ENCODE measurements around the gene A2ML1.
"Not testable (repeated sequence)": the region's sequence is repeated elsewhere in the genome, so short reads cannot be mapped to it uniquely, and the experiment has no call there.

A2ML1 gene

DNA sequence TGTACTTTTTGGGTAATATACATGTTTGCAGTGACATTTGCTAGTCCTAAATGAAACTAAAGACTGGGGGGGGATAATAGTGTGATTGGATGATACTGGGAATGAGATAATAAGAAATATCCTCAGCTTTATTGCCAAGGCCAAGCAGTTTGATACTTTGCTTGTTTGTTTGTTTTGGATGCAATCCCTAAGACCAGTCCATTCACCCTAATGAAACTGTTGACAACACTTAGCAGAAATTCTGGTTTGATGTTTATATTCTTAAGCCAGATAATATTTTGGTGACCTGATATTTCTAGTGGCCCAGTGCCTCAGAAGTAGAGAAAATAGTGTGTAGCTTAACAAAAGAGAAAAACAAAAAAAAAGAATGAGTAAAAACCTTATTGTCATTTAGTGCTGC is 93.7 kb downstream of the A2ML1 start:
- Histone ChIP-seq H3K4me1 (peaks cover 9% of the 10 kb centered on the region), H3K27ac (no peak overlapping the region), H3K79me2 (no peaks in the 10 kb centered on the region), H3K36me3 (ENCODE audit: control insufficient read depth, insufficient read depth, low read length) (no peaks in the 10 kb centered on the region), H3K9me3 (ENCODE audit: control insufficient read depth, low read length) (no peaks in the 10 kb centered on the region), H3K27me3 (ENCODE audit: control insufficient read depth, insufficient read depth, low read length) (no peaks in the 10 kb centered on the region), H3K9ac (no peak overlapping the region), H3K4me3 (ENCODE audit: low read depth, low read length) (no peak overlapping the region), H2AFZ (no peak overlapping the region), H3K4me2 (ENCODE audit: low read length) (no peak overlapping the region)
- TF ChIP-seq, protein P1, sequence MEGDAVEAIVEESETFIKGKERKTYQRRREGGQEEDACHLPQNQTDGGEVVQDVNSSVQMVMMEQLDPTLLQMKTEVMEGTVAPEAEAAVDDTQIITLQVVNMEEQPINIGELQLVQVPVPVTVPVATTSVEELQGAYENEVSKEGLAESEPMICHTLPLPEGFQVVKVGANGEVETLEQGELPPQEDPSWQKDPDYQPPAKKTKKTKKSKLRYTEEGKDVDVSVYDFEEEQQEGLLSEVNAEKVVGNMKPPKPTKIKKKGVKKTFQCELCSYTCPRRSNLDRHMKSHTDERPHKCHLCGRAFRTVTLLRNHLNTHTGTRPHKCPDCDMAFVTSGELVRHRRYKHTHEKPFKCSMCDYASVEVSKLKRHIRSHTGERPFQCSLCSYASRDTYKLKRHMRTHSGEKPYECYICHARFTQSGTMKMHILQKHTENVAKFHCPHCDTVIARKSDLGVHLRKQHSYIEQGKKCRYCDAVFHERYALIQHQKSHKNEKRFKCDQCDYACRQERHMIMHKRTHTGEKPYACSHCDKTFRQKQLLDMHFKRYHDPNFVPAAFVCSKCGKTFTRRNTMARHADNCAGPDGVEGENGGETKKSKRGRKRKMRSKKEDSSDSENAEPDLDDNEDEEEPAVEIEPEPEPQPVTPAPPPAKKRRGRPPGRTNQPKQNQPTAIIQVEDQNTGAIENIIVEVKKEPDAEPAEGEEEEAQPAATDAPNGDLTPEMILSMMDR (IDR thresholded peaks at IDR 0.05): no peak

DNA sequence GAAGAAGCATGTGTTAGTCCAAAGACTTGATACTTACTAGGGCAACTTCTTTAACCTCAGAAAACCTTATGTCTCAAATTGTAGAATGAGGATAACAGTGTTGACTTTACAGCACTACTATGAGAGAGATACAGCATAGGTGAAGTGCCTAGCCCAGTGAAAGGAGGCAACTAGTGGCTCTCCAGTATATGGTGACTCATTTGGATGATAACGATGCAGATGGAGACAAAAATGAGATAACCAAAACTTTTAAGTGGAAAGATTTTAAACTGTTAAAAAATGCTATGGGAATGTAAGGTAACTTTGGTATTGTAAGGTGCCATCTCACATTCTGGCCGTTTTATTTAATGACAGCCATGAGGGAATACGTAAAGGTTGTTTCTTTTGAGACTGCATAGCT is 94.6 kb downstream of the A2ML1 start:
- Histone ChIP-seq H3K9me3 (ENCODE audit: control insufficient read depth, low read length) (no peaks in the 10 kb centered on the region), H2AFZ (no peak overlapping the region), H3K9ac (no peak overlapping the region), H3K27me3 (ENCODE audit: control insufficient read depth, insufficient read depth, low read length) (no peaks in the 10 kb centered on the region), H3K4me1 (peaks cover 9% of the 10 kb centered on the region), H3K4me3 (ENCODE audit: low read depth, low read length) (no peak overlapping the region), H3K27ac (no peak overlapping the region), H3K36me3 (ENCODE audit: control insufficient read depth, insufficient read depth, low read length) (no peaks in the 10 kb centered on the region), H3K4me2 (ENCODE audit: low read length) (no peak overlapping the region), H3K79me2 (no peaks in the 10 kb centered on the region)
- TF ChIP-seq, protein P1 (IDR thresholded peaks at IDR 0.05): no peak

DNA sequence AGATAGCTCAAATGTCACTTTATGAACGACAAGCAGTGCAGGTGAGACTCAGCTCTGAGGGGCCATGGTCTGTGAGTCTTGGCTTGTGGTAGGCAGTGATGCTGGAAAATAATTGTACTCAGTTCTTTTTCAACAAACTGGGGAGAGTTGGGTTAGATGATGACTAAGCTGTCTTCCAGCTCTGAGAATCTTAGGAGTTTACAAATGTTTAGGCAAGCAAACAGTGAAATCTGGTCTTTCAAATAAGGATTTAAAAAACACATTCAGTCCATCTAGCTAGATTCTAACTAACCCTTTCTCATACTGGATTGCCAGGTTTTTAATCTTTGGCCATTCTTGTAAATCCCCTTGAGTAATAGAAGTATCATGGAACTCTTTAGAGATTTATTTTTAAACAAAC is 95.3 kb downstream of the A2ML1 start:
- Histone ChIP-seq H3K4me2 (ENCODE audit: low read length) (no peak overlapping the region), H3K4me3 (ENCODE audit: low read depth, low read length) (no peak overlapping the region), H3K27me3 (ENCODE audit: control insufficient read depth, insufficient read depth, low read length) (no peaks in the 10 kb centered on the region), H3K9ac (no peak overlapping the region), H3K79me2 (no peaks in the 10 kb centered on the region), H2AFZ (no peak overlapping the region), H3K4me1 (peaks cover 7% of the 10 kb centered on the region), H3K9me3 (ENCODE audit: control insufficient read depth, low read length) (no peaks in the 10 kb centered on the region), H3K36me3 (ENCODE audit: control insufficient read depth, insufficient read depth, low read length) (no peaks in the 10 kb centered on the region), H3K27ac (no peak overlapping the region)
- TF ChIP-seq, protein P1 (IDR thresholded peaks at IDR 0.05): no peak

DNA sequence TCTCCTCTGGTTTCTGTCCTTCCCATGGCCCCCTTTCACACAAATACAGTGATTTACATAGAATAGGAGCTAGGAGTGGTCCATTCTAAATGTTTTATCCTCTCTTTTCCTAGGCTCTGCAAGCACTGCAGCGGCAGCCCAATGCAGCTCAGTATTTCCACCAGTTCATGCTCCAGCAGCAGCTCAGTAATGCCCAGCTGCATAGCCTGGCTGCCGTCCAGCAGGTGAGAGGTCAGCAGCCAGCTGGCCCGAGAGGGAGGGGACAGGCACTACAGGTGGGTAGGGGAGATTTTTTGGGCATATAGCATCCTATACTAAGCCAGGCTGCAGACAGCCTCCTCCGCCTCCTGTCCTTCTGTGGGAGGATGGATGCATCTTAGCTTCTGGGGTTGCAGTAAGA is 97.2 kb downstream of the A2ML1 start:
- not testable (repeated sequence) for H3K36me3 ChIP-seq (ENCODE audit: control insufficient read depth, insufficient read depth, low read length); H3K27me3 ChIP-seq (ENCODE audit: control insufficient read depth, insufficient read depth, low read length)

DNA sequence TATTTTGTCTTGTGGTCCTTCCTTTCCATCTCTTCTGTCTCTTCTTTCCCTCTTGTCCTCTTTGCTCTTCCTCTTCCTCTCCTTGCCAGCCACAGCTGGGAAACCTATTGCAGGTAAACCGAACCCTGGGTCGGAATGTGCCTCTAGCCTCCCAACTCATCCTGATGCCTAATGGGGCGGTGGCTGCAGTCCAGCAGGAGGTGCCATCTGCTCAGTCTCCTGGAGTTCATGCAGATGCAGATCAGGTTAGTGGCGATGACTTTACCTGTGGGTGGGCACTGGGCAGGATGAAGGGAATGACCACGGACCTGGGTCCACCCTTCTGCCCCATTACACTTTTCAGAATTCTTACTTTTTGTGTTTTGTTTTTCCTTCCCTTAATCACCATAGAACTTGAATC is 100.1 kb downstream of the A2ML1 start:
- Histone ChIP-seq H3K36me3 (ENCODE audit: control insufficient read depth, insufficient read depth, low read length) (no peaks in the 10 kb centered on the region), H3K9me3 (ENCODE audit: control insufficient read depth, low read length) (no peaks in the 10 kb centered on the region), H3K27me3 (ENCODE audit: control insufficient read depth, insufficient read depth, low read length) (no peaks in the 10 kb centered on the region), H3K27ac (no peak overlapping the region), H2AFZ (no peak overlapping the region), H3K4me1 (no peaks in the 10 kb centered on the region), H3K9ac (no peak overlapping the region), H3K79me2 (no peaks in the 10 kb centered on the region), H3K4me2 (ENCODE audit: low read length) (no peak overlapping the region), H3K4me3 (ENCODE audit: low read depth, low read length) (no peak overlapping the region)
- TF ChIP-seq, protein P1 (IDR thresholded peaks at IDR 0.05): no peak

More for the DNA sequence above, 97.2 kb downstream of the A2ML1 start:
- H3K9me3 ChIP-seq (ENCODE audit: control insufficient read depth, low read length); H3K4me2 ChIP-seq (ENCODE audit: low read length); H3K4me1 ChIP-seq; H3K27ac ChIP-seq; H2AFZ ChIP-seq; H3K79me2 ChIP-seq; H3K9ac ChIP-seq; H3K4me3 ChIP-seq (ENCODE audit: low read depth, low read length): not testable (repeated sequence)
